ENCODE measurements around the gene BPIFB6. TPM values are rescaled to one million over a fixed set of nuclear protein-coding genes. Genes with fewer than 3 reads are reported as not detected.

The BPIFB6 gene
- total RNA-seq, 2 experiments from 2014 or later: not detected

DNA sequence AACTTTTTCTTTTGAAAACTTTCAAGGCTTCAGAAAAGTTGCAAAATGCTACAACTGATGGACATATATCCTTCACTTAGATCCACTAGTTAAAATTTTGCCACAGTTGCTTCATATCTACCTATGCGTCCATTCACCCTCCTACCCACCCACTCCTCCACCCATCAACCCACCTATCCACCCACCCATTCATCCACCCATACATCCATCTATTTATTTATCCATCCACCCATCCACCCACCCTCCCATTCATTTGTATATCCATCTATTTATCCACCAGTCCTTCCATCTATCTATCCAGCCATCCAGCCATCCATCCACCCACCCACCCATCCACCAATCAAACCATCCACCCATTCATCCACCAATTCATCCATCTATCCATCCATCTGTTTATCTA lies 61.6 kb downstream of the BPIFB6 start:
- H3K4me1 Mint-ChIP-seq (ENCODE audit: low read depth): no peaks in the 10 kb centered on the region
- ChIA-PET POLR2A (no interaction called here), CTCF (no interaction called here)
- no peak for DNase-seq
- H3K4me3 Mint-ChIP-seq: no peak overlapping the region
- no peaks in the 10 kb centered on the region for H3K27me3 Mint-ChIP-seq (ENCODE audit: low read depth)
- H3K27ac Mint-ChIP-seq: no peak overlapping the region
- no peaks in the 10 kb centered on the region for H3K9me3 Mint-ChIP-seq (ENCODE audit: insufficient read depth)
- no peak for ATAC-seq
- no peaks in the 10 kb centered on the region for H3K36me3 Mint-ChIP-seq (ENCODE audit: low read depth)

DNA sequence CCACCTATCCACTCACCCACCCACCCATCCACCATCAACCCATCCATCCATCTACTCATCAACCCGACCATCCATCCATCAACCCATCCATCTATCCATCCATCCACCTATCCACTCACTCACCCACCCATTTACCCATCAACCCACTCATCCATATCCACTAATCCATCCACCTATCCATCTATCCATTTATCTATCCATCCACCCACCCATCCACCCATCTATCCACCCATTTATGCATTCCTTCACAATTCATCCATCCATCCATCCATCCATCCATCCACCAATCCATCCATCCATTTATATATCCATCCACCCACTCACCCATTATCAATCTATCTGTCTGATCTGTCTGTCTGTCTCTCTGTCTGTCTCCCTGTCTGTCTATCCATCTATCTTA lies 62.1 kb downstream of the BPIFB6 start:
- ChIA-PET CTCF (interaction anchor here (0.8 to 3.2 kb wide), 3 partner anchors 89 to 192 kb away, joined by 3 to 19 read pairs (median 3); partner anchors contain the start of gene SUN5), POLR2A (no interaction called here)
- no peaks in the 10 kb centered on the region for H3K9me3 Mint-ChIP-seq (ENCODE audit: insufficient read depth)
- H3K4me1 Mint-ChIP-seq (ENCODE audit: low read depth): no peaks in the 10 kb centered on the region
- no peak for ATAC-seq
- no peak overlapping the region for H3K4me3 Mint-ChIP-seq
- H3K36me3 Mint-ChIP-seq (ENCODE audit: low read depth): no peaks in the 10 kb centered on the region
- no peak for DNase-seq
- no peaks in the 10 kb centered on the region for H3K27me3 Mint-ChIP-seq (ENCODE audit: low read depth)
- H3K27ac Mint-ChIP-seq: no peak overlapping the region

Other genes starting within 250 kb of the BPIFB6 start
- gene MAPRE1, start 211.7 kb upstream of the BPIFB6 start, total RNA-seq: 100 to 1,000 TPM; 137 to 142 TPM
- 1 to 10 TPM; 1.0 to 1.5 TPM for gene EFCAB8, start 172.7 kb upstream of the BPIFB6 start, total RNA-seq
- gene SUN5, start 27.2 kb upstream of the BPIFB6 start, total RNA-seq: not detected
- not detected for gene BPIFB2, start 23.9 kb upstream of the BPIFB6 start, total RNA-seq
- gene BPIFB3, start 22.3 kb downstream of the BPIFB6 start, total RNA-seq: not detected
- gene BPIFB4, start 48.0 kb downstream of the BPIFB6 start, total RNA-seq: not detected
- gene BPIFA2, start 136.5 kb downstream of the BPIFB6 start, total RNA-seq: not detected
- gene BPIFA3, start 185.7 kb downstream of the BPIFB6 start, total RNA-seq: not detected
- gene BPIFA1, start 204.3 kb downstream of the BPIFB6 start, total RNA-seq: not detected

All from activated CD8-positive, alpha-beta T cell treated with anti-CD3 and anti-CD28 coated beads, Interleukin-2, amount 10 ng/mL, durations not matched to agents 7 days and 5 days (primary cell).